ENCODE measurements around the gene BRI3BP.

Gene BRI3BP

GRCh38 chr12:124993626-124994436, at the start of gene BRI3BP:
Gene BRI3BP (plus strand): TSS chr12:124993645. CDS start chr12:124993791, 146 bp downstream.
- DNase-seq (ENCODE audit: low read depth in 2 of 2): no peak

- DNase-seq (ENCODE audit: low read depth in 2 of 2): no peak
Observed at GRCh38 chr12:124946447-124946793, 47.0 kb upstream of the BRI3BP start.

GRCh38 chr12:124947013-124947412, 46.4 kb upstream of the BRI3BP start:
- no peak for DNase-seq (ENCODE audit: low read depth in 2 of 2)

GRCh38 chr12:124947561-124948398, 45.7 kb upstream of the BRI3BP start:
- DNase-seq (ENCODE audit: low read depth in 2 of 2): no peak

GRCh38 chr12:124949066-124949465, 44.4 kb upstream of the BRI3BP start:
- DNase-seq (ENCODE audit: low read depth in 2 of 2): no peak

GRCh38 chr12:124949779-124950728, 43.4 kb upstream of the BRI3BP start:
- DNase-seq (ENCODE audit: low read depth in 2 of 2): no peak

GRCh38 chr12:124952295-124952694, 41.1 kb upstream of the BRI3BP start:
- DNase-seq (ENCODE audit: low read depth in 2 of 2): no peak

- no peak for DNase-seq (ENCODE audit: low read depth in 2 of 2)
Observed at GRCh38 chr12:124952801-124953200, 40.6 kb upstream of the BRI3BP start.

- DNase-seq (ENCODE audit: low read depth in 2 of 2): no peak
Observed at GRCh38 chr12:124953689-124954405, 39.6 kb upstream of the BRI3BP start.

GRCh38 chr12:124954771-124955170, 38.7 kb upstream of the BRI3BP start:
- DNase-seq (ENCODE audit: low read depth in 2 of 2): no peak

GRCh38 chr12:124956571-124956970, 36.9 kb upstream of the BRI3BP start:
- DNase-seq (ENCODE audit: low read depth in 2 of 2): no peak

GRCh38 chr12:124961055-124961454, 32.4 kb upstream of the BRI3BP start:
- DNase-seq (ENCODE audit: low read depth in 2 of 2): no peak

- no peak for DNase-seq (ENCODE audit: low read depth in 2 of 2)
Observed at GRCh38 chr12:124963211-124963610, 30.2 kb upstream of the BRI3BP start.

- no peak for DNase-seq (ENCODE audit: low read depth in 2 of 2)
Observed at GRCh38 chr12:124964251-124964650, 29.2 kb upstream of the BRI3BP start.

- DNase-seq (ENCODE audit: low read depth in 2 of 2): no peak
Observed at GRCh38 chr12:124964836-124965462, 28.5 kb upstream of the BRI3BP start.

- no peak for DNase-seq (ENCODE audit: low read depth in 2 of 2)
Observed at GRCh38 chr12:124967016-124967739, 26.3 kb upstream of the BRI3BP start.

GRCh38 chr12:124968656-124969055, 24.8 kb upstream of the BRI3BP start:
- no peak for DNase-seq (ENCODE audit: low read depth in 2 of 2)

GRCh38 chr12:124970647-124971402, 22.6 kb upstream of the BRI3BP start:
- no peak for DNase-seq (ENCODE audit: low read depth in 2 of 2)

- DNase-seq (ENCODE audit: low read depth in 2 of 2): no peak
Observed at GRCh38 chr12:124971603-124972002, 21.8 kb upstream of the BRI3BP start.

Data from fibroblast of skin of left quadriceps (primary cell).